Body of pancreas (tissue), 4 donors: ENCODE measurements around the gene CACNA1H. TPM values are rescaled to one million over a fixed set of nuclear protein-coding genes. Genes with fewer than 3 reads are reported as not detected.
"Not testable (repeated sequence)": the region's sequence is repeated elsewhere in the genome, so short reads cannot be mapped to it uniquely, and the experiment has no call there.

Experiments
- ATAC-seq: fragments of 150-250 bp; one replicate; pipeline ENCODE4 v1.9.1; 2016
- DNase-seq, 4 donors: peaks; one replicate each; pipeline ENCODE4 v3.0.0-alpha.2; 2019
- H3K27ac ChIP-seq, 4 donors: fragments of 200-600 bp; sonication (generic); 1 replicate in 3 of 4; 2 replicates in 1 of 4; pipeline versions ENCODE4 v1.5.1 to v1.6.1; 2016 to 2019; ENCODE audit warnings: mild to moderate bottlenecking in 1 of 4, mixed read lengths in 1 of 4, moderate library complexity in 1 of 4
- H3K27me3 ChIP-seq, 2 donors: fragments of 200-600 bp; sonication (generic); one replicate each; pipeline ENCODE4 v1.6.0; 2016; ENCODE audit warnings: mild to moderate bottlenecking in 1 of 2
- H3K36me3 ChIP-seq, 2 donors: fragments of 200-600 bp; sonication (generic); replicated peaks in 1 of 2; 2 replicates each; pipeline ENCODE4 v1.5.1; 2016; ENCODE audit warnings: low read depth in 2 of 2; ENCODE audit not compliant: insufficient read depth in 1 of 2
- H3K4me1 ChIP-seq: fragments of 200-600 bp; sonication (generic); one replicate; pipeline ENCODE4 v1.6.0; 2016
- H3K4me3 ChIP-seq, 2 donors: fragments of 200-600 bp; sonication (generic); 1 replicate in 1 of 2; 2 replicates in 1 of 2; pipeline ENCODE4 v1.5.1; 2016 to 2019
- H3K9me3 ChIP-seq, 3 donors: fragments of 200-600 bp; sonication (generic); 1 replicate in 2 of 3; 2 replicates in 1 of 3; pipeline ENCODE4 v1.5.1; 2016
- POLR2A ChIP-seq, 3 donors: fragments of 450-650 bp; IDR thresholded peaks; one replicate each; pipeline ENCODE4 v1.6.1; 2016; ENCODE audit warnings: antibody characterized with exemption in 3 of 3, mild to moderate bottlenecking in 2 of 3
- WGBS, 2 donors: methylation state at CpG; one replicate each; pipeline ENCODE4 v1.1.5; 2017; 5-methylcytosine and 5-hydroxymethylcytosine counted together
- intact Hi-C: fragments of 100-400 bp; cut with DNase I; formaldehyde crosslinking; loops from one replicate; pipeline ENCODE4 v1.15.1; 2023
- total RNA-seq, 2 donors: library from RNA; depleted of rRNA; stranded (reverse); fragments of >200 nt; gene quantifications; one replicate each; pipeline ENCODE4 v1.1.0, GENCODE V29; 2016
- TF ChIP-seq, protein P1 (sequence below), 7 experiments: fragments of 450-650 bp in 4 of 7; fragments of 200-600 bp in 3 of 7; sonication (generic) in 3 of 7; IDR thresholded peaks; one replicate each; pipeline ENCODE4 v1.5.1; 2016 to 2019; ENCODE audit warnings: antibody characterized with exemption in 7 of 7

Gene CACNA1H
- total RNA-seq, 2 donors from 2014 or later, result 7.3 to 15.2 TPM

DNA sequence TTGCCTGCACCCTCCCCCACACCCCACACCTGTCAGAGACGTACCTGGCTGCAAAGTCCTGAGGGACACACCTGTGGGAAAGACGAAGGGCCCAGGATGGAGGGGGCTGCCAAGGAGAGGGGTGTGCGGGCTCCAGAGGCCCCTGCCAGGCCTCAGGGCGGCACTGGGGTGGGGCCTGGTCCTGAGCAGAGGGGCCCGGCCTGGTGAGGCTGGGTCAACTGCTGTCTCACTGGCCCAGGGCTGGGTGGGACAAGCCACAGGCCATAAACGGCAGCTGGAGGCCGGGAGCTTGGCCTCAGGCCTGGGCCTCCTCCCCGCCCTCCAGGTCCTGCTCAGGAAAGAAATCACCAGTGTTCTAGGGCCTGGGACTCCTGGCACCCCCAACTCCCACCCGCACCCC, 71.7 kb downstream of the CACNA1H start:
- H3K27ac ChIP-seq, result no peak overlapping the region
- H3K4me3 ChIP-seq, result no peak overlapping the region
- TF ChIP-seq POLR2A (IDR thresholded peaks at IDR 0.05), result no peak
- TF ChIP-seq, protein P1, sequence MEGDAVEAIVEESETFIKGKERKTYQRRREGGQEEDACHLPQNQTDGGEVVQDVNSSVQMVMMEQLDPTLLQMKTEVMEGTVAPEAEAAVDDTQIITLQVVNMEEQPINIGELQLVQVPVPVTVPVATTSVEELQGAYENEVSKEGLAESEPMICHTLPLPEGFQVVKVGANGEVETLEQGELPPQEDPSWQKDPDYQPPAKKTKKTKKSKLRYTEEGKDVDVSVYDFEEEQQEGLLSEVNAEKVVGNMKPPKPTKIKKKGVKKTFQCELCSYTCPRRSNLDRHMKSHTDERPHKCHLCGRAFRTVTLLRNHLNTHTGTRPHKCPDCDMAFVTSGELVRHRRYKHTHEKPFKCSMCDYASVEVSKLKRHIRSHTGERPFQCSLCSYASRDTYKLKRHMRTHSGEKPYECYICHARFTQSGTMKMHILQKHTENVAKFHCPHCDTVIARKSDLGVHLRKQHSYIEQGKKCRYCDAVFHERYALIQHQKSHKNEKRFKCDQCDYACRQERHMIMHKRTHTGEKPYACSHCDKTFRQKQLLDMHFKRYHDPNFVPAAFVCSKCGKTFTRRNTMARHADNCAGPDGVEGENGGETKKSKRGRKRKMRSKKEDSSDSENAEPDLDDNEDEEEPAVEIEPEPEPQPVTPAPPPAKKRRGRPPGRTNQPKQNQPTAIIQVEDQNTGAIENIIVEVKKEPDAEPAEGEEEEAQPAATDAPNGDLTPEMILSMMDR (IDR thresholded peaks at IDR 0.05), result no peak
- H3K27me3 ChIP-seq, result no peaks in the 10 kb centered on the region
- no peaks in the 10 kb centered on the region for H3K36me3 ChIP-seq
- 64 to 72% methylated on average over 5 of the region's 9 CpGs for WGBS, 2 donors
- DNase-seq (no peak), ATAC-seq (no peak)
- H3K9me3 ChIP-seq, result no peaks in the 10 kb centered on the region
- no peaks in the 10 kb centered on the region for H3K4me1 ChIP-seq
- intact Hi-C loops, result no loop called here

DNA sequence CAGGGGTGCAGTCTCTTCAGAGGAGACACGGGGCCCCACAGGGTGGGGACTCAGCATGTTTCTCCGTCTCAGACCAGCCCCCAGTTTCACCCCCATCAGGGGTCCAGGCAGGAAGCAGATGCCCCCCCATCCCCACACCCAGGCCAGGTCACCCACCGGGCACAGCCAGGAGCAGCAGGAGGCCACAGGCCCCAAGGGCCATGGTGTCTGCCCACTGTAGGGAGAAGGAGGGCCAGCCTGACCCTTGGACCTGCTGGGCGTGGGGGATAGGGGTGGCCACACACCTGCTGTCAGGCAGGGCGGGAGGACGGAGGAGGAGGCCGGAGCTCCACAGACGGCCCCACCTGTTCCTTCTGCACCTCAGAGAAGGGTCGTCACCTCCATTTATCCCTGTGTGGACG, 72.1 kb downstream of the CACNA1H start, which contains the start of gene TPSG1:
Gene TPSG1 (minus strand): TSS at position 218 of the 401 bp plus-strand sequence. CDS start 16 bp downstream, at position 202.
- no peaks in the 10 kb centered on the region for H3K27me3 ChIP-seq
- no peak within 1 kb of the TSS for H3K4me3 ChIP-seq
- intact Hi-C loops, result no loop called here
- 66 to 68% methylated on average over 5 to 10 of the region's 10 CpGs for WGBS, 2 donors
- no peak within 1 kb of the TSS for H3K27ac ChIP-seq
- DNase-seq (no peak), ATAC-seq (no peak)
- H3K4me1 ChIP-seq, result no peaks in the 10 kb centered on the region
- H3K36me3 ChIP-seq, result no peaks in the 10 kb centered on the region
- no peaks in the 10 kb centered on the region for H3K9me3 ChIP-seq
- TF ChIP-seq, protein P1 (IDR thresholded peaks at IDR 0.05), result no peak
- TF ChIP-seq POLR2A (IDR thresholded peaks at IDR 0.05), result no peak

DNA sequence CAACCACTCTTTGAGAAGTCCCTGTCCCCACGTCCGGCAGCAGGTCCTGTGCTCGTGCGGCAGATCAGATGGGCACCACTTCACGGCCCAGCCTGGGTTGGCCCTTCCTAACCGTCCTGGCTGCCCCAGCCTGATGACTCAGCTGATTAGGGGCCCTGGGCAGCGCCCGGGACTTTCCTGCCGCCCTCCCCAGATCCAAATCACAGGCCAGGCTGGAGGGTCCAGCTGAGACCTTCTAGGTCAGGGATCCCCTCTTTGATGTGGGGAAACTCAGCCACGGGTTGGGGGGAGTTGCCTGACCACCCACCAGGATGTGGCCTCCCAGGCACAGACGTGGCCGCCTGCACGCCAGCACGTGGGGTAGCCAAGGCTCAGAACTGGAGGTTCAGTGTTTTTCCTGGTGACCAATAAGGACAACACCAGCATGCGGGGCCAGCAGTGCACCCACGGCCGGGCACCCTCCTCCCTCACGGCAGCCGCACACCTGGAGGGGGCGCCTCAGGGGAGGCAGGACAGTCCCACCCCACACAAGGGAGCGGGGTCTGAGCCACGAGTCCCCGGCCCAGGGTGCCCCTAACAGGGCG, 72.9 kb downstream of the CACNA1H start:
- H3K9me3 ChIP-seq, DNase-seq, ATAC-seq, H3K36me3 ChIP-seq, H3K4me3 ChIP-seq, H3K4me1 ChIP-seq, intact Hi-C loops, H3K27ac ChIP-seq, H3K27me3 ChIP-seq: not testable (repeated sequence)
- 31 to 58% methylated on average over 8 to 24 of the region's 24 CpGs for WGBS, 2 donors

DNA sequence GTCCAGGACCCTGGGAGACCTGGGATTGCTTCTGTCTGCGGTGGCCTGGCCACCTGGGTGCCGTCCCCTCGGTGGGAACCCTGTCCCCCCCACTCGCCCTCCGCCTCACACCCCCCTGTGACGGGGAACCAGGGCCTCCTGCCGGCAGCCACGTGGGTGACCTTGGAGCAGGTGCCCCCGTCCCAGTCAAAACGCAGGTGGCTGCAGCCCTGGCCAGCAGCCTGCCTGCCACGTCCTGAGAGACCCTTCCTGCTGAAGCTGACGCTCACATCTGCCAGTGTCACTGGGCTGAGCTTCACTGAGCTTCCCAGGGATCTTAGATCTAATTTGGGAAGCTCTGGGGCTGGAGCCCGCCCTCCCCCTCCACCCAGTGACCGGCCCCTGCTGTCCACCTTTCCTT, 73.8 kb downstream of the CACNA1H start:
- intact Hi-C loops, H3K4me3 ChIP-seq, ATAC-seq, H3K36me3 ChIP-seq, H3K27ac ChIP-seq, H3K4me1 ChIP-seq, DNase-seq, H3K9me3 ChIP-seq, H3K27me3 ChIP-seq: not testable (repeated sequence)
- 40% methylated on average over 5 of the region's 14 CpGs; no CpG with 5 or more reads in 1 of the 2 donors for WGBS, 2 donors

DNA sequence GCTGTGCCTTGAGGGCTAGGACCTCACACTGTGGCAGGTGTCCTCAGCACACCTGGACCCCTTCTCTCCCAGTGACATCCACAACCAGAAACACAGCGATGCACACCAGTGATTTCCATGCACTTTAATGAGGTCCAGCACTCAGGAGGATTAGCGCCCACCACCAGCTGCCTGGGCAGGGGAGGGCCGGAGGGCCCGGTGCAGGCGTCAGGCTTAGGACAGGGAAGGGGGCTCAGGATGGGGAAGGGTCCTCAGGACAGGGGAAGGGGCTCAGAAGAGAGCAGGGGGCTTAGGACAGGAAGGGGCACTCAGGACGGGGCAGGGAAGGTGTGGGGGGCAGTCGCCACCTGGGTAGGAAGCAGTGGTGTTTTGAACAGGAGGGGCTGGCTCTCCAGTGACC, 75.3 kb downstream of the CACNA1H start:
- ATAC-seq, intact Hi-C loops, H3K9me3 ChIP-seq, H3K4me3 ChIP-seq, DNase-seq, H3K4me1 ChIP-seq, H3K36me3 ChIP-seq, H3K27ac ChIP-seq, H3K27me3 ChIP-seq: not testable (repeated sequence)
- 57 to 72% methylated on average over 3 to 6 of the region's 7 CpGs for WGBS, 2 donors

DNA sequence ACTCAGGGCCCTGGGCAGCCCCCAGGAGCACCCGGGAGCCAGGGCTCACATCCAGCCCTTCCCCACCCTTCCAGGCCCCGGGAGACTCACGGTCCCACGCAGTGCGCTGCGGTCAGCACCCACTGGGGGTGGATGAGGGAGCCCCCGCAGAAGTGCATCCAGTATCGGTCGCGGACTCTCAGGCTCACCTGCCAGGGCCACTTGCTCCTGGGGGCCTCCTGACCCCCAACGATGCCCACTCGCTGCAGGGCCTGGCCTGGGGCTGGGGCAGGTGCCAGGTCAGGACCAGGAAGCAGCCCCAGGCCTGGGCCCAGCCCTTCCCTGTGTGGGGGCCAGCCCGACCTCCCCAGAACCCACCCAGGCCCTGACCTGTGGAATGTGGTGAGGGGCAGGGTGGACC, 76.6 kb downstream of the CACNA1H start:
- no CpG with 5 or more reads among the region's 13 CpGs for WGBS, 2 donors

DNA sequence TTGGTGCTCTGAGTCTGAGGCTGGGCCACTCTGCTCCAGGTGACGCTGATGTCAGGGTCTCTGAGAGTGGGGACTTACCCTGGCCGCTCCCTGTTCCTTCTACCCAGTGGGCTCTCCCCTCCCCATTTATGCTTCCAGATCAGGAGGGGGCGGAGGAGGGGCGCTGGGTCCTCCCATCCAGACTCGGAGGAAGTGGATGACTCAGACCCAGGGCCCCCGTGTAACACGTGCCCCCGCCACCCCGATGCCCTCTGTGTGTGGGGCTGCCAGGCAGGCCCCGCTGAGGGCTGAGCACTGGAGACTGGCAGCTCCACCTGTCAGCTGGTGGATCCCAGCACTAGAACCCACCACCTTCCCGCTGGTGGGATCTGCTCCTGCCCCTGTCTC, 77.2 kb downstream of the CACNA1H start, which contains the start of gene TPSB2:
Gene TPSB2 (minus strand): TSS at position 101 of the 387 bp plus-strand sequence. CDS start 233 bp downstream, outside the sequence.
- H3K4me1 ChIP-seq, H3K27me3 ChIP-seq, ATAC-seq, H3K36me3 ChIP-seq, intact Hi-C loops, H3K9me3 ChIP-seq, H3K27ac ChIP-seq, H3K4me3 ChIP-seq, DNase-seq: not testable (repeated sequence)
- WGBS, 2 donors, result no CpG with 5 or more reads among the region's 11 CpGs

More for the DNA sequence above, 76.6 kb downstream of the CACNA1H start:
- DNase-seq, H3K27ac ChIP-seq, intact Hi-C loops, H3K27me3 ChIP-seq, H3K4me3 ChIP-seq, H3K9me3 ChIP-seq, H3K36me3 ChIP-seq, H3K4me1 ChIP-seq, ATAC-seq: not testable (repeated sequence)

DNA sequence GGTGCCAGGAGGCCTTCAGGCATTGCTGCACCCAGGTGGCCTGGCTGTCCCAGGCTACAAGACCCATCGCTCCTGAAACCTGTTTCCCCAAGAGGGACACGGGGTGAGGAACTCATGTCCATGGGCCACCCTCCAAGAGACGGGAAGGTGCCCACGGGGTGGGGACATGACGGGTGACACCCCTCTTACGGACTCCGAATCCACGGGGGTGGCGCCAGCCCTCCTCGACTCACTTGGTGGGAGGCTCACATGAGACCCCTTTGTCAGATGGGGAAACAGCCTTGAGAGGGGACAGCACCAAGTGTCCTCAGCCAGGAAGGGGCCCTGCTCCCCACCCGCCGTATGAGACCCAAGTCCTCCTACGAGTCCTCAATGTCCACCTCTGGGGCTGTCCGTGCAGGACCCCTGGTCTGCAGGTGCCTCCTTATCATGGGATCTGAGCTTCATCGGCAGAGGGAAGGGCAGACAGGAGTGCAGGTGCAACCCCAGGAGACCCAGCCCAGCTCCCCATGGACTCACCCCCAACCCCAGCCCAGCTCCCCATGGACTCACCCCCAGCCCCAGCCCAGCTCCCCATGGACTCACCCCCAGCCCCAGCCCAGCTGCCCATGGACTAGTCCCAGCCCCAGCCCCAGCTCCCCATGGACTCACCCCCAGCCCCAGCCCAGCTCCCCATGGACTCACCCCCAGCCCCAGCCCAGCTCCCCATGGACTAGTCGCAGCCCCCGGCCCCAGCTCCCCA, 77.7 kb downstream of the CACNA1H start:
- H3K4me3 ChIP-seq, intact Hi-C loops, H3K36me3 ChIP-seq, H3K27ac ChIP-seq, ATAC-seq, H3K4me1 ChIP-seq, H3K27me3 ChIP-seq, DNase-seq, H3K9me3 ChIP-seq: not testable (repeated sequence)
- WGBS, 2 donors, result 0 to 58% methylated on average over 1 to 17 of the region's 17 CpGs

DNA sequence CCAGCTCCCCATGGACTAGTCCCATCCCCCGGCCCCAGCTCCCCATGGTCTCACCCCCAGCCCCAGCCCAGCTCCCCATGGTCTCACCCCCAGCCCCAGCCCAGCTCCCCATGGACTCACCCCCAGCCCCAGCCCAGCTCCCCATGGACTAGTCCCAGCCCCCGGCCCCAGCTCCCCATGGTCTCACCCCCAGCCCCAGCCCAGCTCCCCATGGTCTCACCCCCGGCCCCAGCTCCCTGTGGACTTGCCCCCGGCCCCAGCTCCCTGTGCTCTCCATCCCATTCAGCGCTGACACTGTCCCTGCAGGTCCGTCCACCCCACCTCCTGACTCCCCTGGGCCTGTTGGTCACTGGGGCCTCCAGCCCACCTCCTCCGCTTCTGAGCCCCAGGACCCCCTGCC, 78.4 kb downstream of the CACNA1H start:
- H3K27me3 ChIP-seq, ATAC-seq, H3K36me3 ChIP-seq, H3K4me1 ChIP-seq, H3K27ac ChIP-seq, H3K9me3 ChIP-seq, intact Hi-C loops, H3K4me3 ChIP-seq, DNase-seq: not testable (repeated sequence)
- 70 to 80% methylated on average over 1 to 3 of the region's 7 CpGs for WGBS, 2 donors
